Uterus (tissue), 4 donors: ENCODE data around the gene CLCA4. TPM values are rescaled to one million over a fixed set of nuclear protein-coding genes. Genes with fewer than 3 reads are reported as not detected.

Experiments used
- DNase-seq, 2 donors: peaks; one replicate each; pipeline ENCODE4 v3.0.0-alpha.2; 2019 to 2020
- H3K27ac ChIP-seq, 2 donors: fragments of 200-600 bp; sonication (generic); 1 replicate in 1 of 2; 2 replicates in 1 of 2; pipeline ENCODE4 v1.5.1; 2016 to 2018
- H3K27me3 ChIP-seq, 2 donors: fragments of 200-600 bp; sonication (generic); one replicate each; pipeline ENCODE4 v1.5.1; 2018 to 2019; ENCODE audit warnings: control low read depth in 1 of 2
- H3K36me3 ChIP-seq, 2 donors: fragments of 200-600 bp; sonication (generic); one replicate each; pipeline ENCODE4 v1.5.1; 2019; ENCODE audit warnings: control low read depth in 1 of 2
- H3K4me1 ChIP-seq, 2 donors: fragments of 200-600 bp; sonication (generic); one replicate each; pipeline ENCODE4 v1.5.1; 2018 to 2019; ENCODE audit warnings: control low read depth in 1 of 2
- H3K4me3 ChIP-seq, 2 donors: fragments of 200-600 bp; sonication (generic); 1 replicate in 1 of 2; 2 replicates in 1 of 2; pipeline ENCODE4 v1.5.1; 2018 to 2019; ENCODE audit warnings: mild to moderate bottlenecking in 1 of 2
- H3K9me3 ChIP-seq, 2 donors: fragments of 200-600 bp; sonication (generic); one replicate each; pipeline ENCODE4 v1.5.1; 2019; ENCODE audit warnings: control low read depth in 1 of 2
- CTCF ChIP-seq, 4 experiments: fragments of 200-600 bp in 2 of 4; fragments of 450-650 bp in 2 of 4; sonication (generic) in 2 of 4; IDR thresholded peaks; one replicate each; pipeline ENCODE4 v1.5.1; 2016 to 2019; ENCODE audit warnings: antibody characterized with exemption in 4 of 4, mild to moderate bottlenecking in 2 of 4, moderate library complexity in 1 of 4
- POLR2A ChIP-seq, 2 donors: fragments of 450-650 bp; IDR thresholded peaks; one replicate each; pipeline ENCODE4 v1.6.1; 2016; ENCODE audit warnings: antibody characterized with exemption in 2 of 2, mild to moderate bottlenecking in 1 of 2, moderate library complexity in 1 of 2
- intact Hi-C: fragments of 100-400 bp; cut with DNase I; formaldehyde crosslinking; loops from one replicate; pipeline ENCODE4 v1.15.1; 2023; ENCODE audit warnings: low total_unique reads
- total RNA-seq, 4 donors: library from RNA; depleted of rRNA in 3 of 4; stranded (reverse); fragments of >200 nt in 3 of 4; gene quantifications; one replicate each; pipeline versions ENCODE4 v1.1.0 to v1.2.4, GENCODE V29; 2014 to 2023
- donor health status: DM: yes; HTN: yes; CAD: no.

CLCA4 gene
- total RNA-seq, 4 donors from 2014 or later: under 0.01 to 0.07 TPM; not detected in 2

GRCh38 chr1:86563849-86564248 is 17.0 kb downstream of the CLCA4 start:
- Histone ChIP-seq H3K36me3 (no peaks in the 10 kb centered on the region), H3K27ac (no peak overlapping the region), H3K4me1 (no peaks in the 10 kb centered on the region), H3K4me3 (no peak overlapping the region), H3K9me3 (no peaks in the 10 kb centered on the region), H3K27me3 (no peaks in the 10 kb centered on the region)
- TF ChIP-seq CTCF (IDR thresholded peaks at IDR 0.05): no peak
- no peak for TF ChIP-seq POLR2A (IDR thresholded peaks at IDR 0.05)
- no peak for DNase-seq
- intact Hi-C loops: no loop called here

GRCh38 chr1:86567341-86567740 is 20.5 kb downstream of the CLCA4 start:
- H3K4me1 ChIP-seq: no peaks in the 10 kb centered on the region
- no peaks in the 10 kb centered on the region for H3K36me3 ChIP-seq
- H3K9me3 ChIP-seq: no peaks in the 10 kb centered on the region
- no peak overlapping the region for H3K27ac ChIP-seq
- TF ChIP-seq POLR2A (IDR thresholded peaks at IDR 0.05) (no peak), CTCF (IDR thresholded peaks at IDR 0.05) (no peak)
- intact Hi-C loops: no loop called here
- no peaks in the 10 kb centered on the region for H3K27me3 ChIP-seq
- H3K4me3 ChIP-seq: no peak overlapping the region
- DNase-seq: no peak

- no peak for DNase-seq
- H3K36me3 ChIP-seq: no peaks in the 10 kb centered on the region
- intact Hi-C loops: no loop called here
- TF ChIP-seq CTCF (IDR thresholded peaks at IDR 0.05): no peak
- no peak for TF ChIP-seq POLR2A (IDR thresholded peaks at IDR 0.05)
- no peaks in the 10 kb centered on the region for H3K27me3 ChIP-seq
- H3K4me1 ChIP-seq: no peaks in the 10 kb centered on the region
- no peak overlapping the region for H3K4me3 ChIP-seq
- H3K27ac ChIP-seq: no peak overlapping the region
- no peaks in the 10 kb centered on the region for H3K9me3 ChIP-seq
Observed at GRCh38 chr1:86567878-86568277, 21.0 kb downstream of the CLCA4 start.

GRCh38 chr1:86573763-86574484 is 27.0 kb downstream of the CLCA4 start:
- Histone ChIP-seq H3K27me3 (no peaks in the 10 kb centered on the region), H3K36me3 (no peaks in the 10 kb centered on the region), H3K4me1 (no peaks in the 10 kb centered on the region), H3K4me3 (no peak overlapping the region), H3K9me3 (no peaks in the 10 kb centered on the region), H3K27ac (no peak overlapping the region)
- TF ChIP-seq CTCF (IDR thresholded peaks at IDR 0.05) (no peak), POLR2A (IDR thresholded peaks at IDR 0.05) (no peak)
- DNase-seq: no peak
- intact Hi-C loops: no loop called here

- no peaks in the 10 kb centered on the region for H3K36me3 ChIP-seq
- H3K27me3 ChIP-seq: no peaks in the 10 kb centered on the region
- H3K9me3 ChIP-seq: no peaks in the 10 kb centered on the region
- intact Hi-C loops: no loop called here
- no peak for TF ChIP-seq CTCF (IDR thresholded peaks at IDR 0.05)
- TF ChIP-seq POLR2A (IDR thresholded peaks at IDR 0.05): no peak
- no peaks in the 10 kb centered on the region for H3K4me1 ChIP-seq
- no peak for DNase-seq
- no peak overlapping the region for H3K4me3 ChIP-seq
- H3K27ac ChIP-seq: no peak overlapping the region
Observed at GRCh38 chr1:86581231-86581630, 34.4 kb downstream of the CLCA4 start.
